ENCODE measurements around the gene CENPC. TPM values are rescaled to one million over a fixed set of nuclear protein-coding genes. Genes with fewer than 3 reads are reported as not detected.
A peak's percentile ranks its signal among the peaks of the same experiment; 100 is the strongest.

Gene CENPC
- total RNA-seq, 4 donors from 2014 or later: 31.9 to 66.7 (median 42.3) TPM

- H3K27me3 ChIP-seq: no peaks in the 10 kb centered on the region
- no peaks in the 10 kb centered on the region for H3K9me3 ChIP-seq
- 48 to 49% methylated on average over 2 of the region's 2 CpGs for WGBS, 2 donors
- H3K4me3 ChIP-seq: no peak overlapping the region
- TF ChIP-seq EP300 (IDR thresholded peaks at IDR 0.05) (no peak), CTCF (IDR thresholded peaks at IDR 0.05) (no peak), POLR2A (IDR thresholded peaks at IDR 0.05) (no peak)
- DNase-seq (ENCODE audit: low spot score in 2 of 2): no peak
- no peaks in the 10 kb centered on the region for H3K36me3 ChIP-seq
- no peak overlapping the region for H3K27ac ChIP-seq
- H3K4me1 ChIP-seq: no peaks in the 10 kb centered on the region
Observed at GRCh38 chr4:67581913-67582312, 36.6 kb upstream of the CENPC start.

GRCh38 chr4:67581208-67581857 lies 36.0 kb upstream of the CENPC start:
- Histone ChIP-seq H3K36me3 (no peaks in the 10 kb centered on the region), H3K4me1 (no peaks in the 10 kb centered on the region), H3K9me3 (no peaks in the 10 kb centered on the region), H3K27ac (no peak overlapping the region), H3K27me3 (no peaks in the 10 kb centered on the region), H3K4me3 (no peak overlapping the region)
- TF ChIP-seq POLR2A (IDR thresholded peaks at IDR 0.05): no peak
- no peak for TF ChIP-seq EP300 (IDR thresholded peaks at IDR 0.05)
- TF ChIP-seq CTCF (IDR thresholded peaks at IDR 0.05): no peak
- WGBS, 2 donors: 57% methylated on average over 8 of the region's 8 CpGs
- no peak for DNase-seq (ENCODE audit: low spot score in 2 of 2)

GRCh38 chr4:67580577-67580976 lies 35.3 kb upstream of the CENPC start:
- Histone ChIP-seq H3K36me3 (no peaks in the 10 kb centered on the region), H3K4me1 (no peaks in the 10 kb centered on the region), H3K27ac (no peak overlapping the region), H3K27me3 (no peaks in the 10 kb centered on the region), H3K4me3 (no peak overlapping the region), H3K9me3 (no peaks in the 10 kb centered on the region)
- TF ChIP-seq EP300 (IDR thresholded peaks at IDR 0.05) (no peak), POLR2A (IDR thresholded peaks at IDR 0.05) (no peak), CTCF (IDR thresholded peaks at IDR 0.05) (no peak)
- no peak for DNase-seq (ENCODE audit: low spot score in 2 of 2)
- WGBS, 2 donors: 88 to 95% methylated on average over 3 of the region's 3 CpGs

GRCh38 chr4:67576538-67576937 lies 31.2 kb upstream of the CENPC start:
- no peaks in the 10 kb centered on the region for H3K27me3 ChIP-seq
- TF ChIP-seq EP300 (IDR thresholded peaks at IDR 0.05) (no peak), CTCF (IDR thresholded peaks at IDR 0.05) (no peak), POLR2A (IDR thresholded peaks at IDR 0.05) (no peak)
- WGBS, 2 donors: 95 to 100% methylated on average over 1 of the region's 1 CpG
- H3K36me3 ChIP-seq: no peaks in the 10 kb centered on the region
- no peak for DNase-seq (ENCODE audit: low spot score in 2 of 2)
- no peak overlapping the region for H3K4me3 ChIP-seq
- no peaks in the 10 kb centered on the region for H3K4me1 ChIP-seq
- H3K9me3 ChIP-seq: no peaks in the 10 kb centered on the region
- no peak overlapping the region for H3K27ac ChIP-seq

GRCh38 chr4:67576059-67576466 lies 30.8 kb upstream of the CENPC start:
- Histone ChIP-seq H3K27me3 (no peaks in the 10 kb centered on the region), H3K27ac (peak overlapping the region in 1 of 4 donors; percentile 7), H3K4me1 (no peaks in the 10 kb centered on the region), H3K4me3 (no peak overlapping the region), H3K36me3 (no peaks in the 10 kb centered on the region), H3K9me3 (no peaks in the 10 kb centered on the region)
- 86 to 88% methylated on average over 4 of the region's 4 CpGs for WGBS, 2 donors
- TF ChIP-seq CTCF (IDR thresholded peaks at IDR 0.05) (no peak), POLR2A (IDR thresholded peaks at IDR 0.05) (no peak), EP300 (IDR thresholded peaks at IDR 0.05) (no peak)
- DNase-seq (ENCODE audit: low spot score in 2 of 2): no peak

All from tibial nerve (tissue), 4 donors.